H1 (cell line): ENCODE data around the gene MAGI2. TPM values are rescaled to one million over a fixed set of nuclear protein-coding genes. Genes with fewer than 3 reads are reported as not detected.

Experiments
- BCL11A ChIP-seq, 2 experiments: IDR thresholded peaks; one replicate each; pipeline ENCODE4 v1.6.1; 2011; ENCODE audit warnings: low read depth in 2 of 2, low read length in 2 of 2, mild to moderate bottlenecking in 2 of 2
- CHD2 ChIP-seq: IDR thresholded peaks from 2 replicates; pipeline ENCODE4 v1.6.1; 2012; ENCODE audit warnings: low read length, improper control_type of control experiment
- EZH2 ChIP-seq: fragments of 200-600 bp; sonication (generic); IDR thresholded peaks from 2 replicates; pipeline ENCODE4 v1.7.1; 2012; ENCODE audit warnings: low read depth, mild to moderate bottlenecking, moderate library complexity, low read length, inconsistent platforms; ENCODE audit not compliant: severe bottlenecking
- JUND ChIP-seq: IDR thresholded peaks from 2 replicates; pipeline ENCODE4 v1.6.1; 2011; ENCODE audit warnings: mild to moderate bottlenecking, improper control_type of control experiment, low read length
- KDM5A ChIP-seq: fragments of 200-600 bp; IDR thresholded peaks from 2 replicates; pipeline ENCODE4 v1.7.1; 2012; ENCODE audit warnings: mild to moderate bottlenecking, low read length, inconsistent platforms, mixed read lengths
- NANOG ChIP-seq: IDR thresholded peaks from 2 replicates; pipeline ENCODE4 v1.6.1; 2011; ENCODE audit warnings: low read length, low read depth, mild to moderate bottlenecking, inconsistent platforms; ENCODE audit not compliant: insufficient read depth, poor library complexity, severe bottlenecking
- TCF12 ChIP-seq: IDR thresholded peaks from 2 replicates; pipeline ENCODE4 v1.6.1; 2011; ENCODE audit warnings: low read depth, mild to moderate bottlenecking, low read length
- polyA plus RNA-seq, 7 experiments: library from polyadenylated mRNA; depleted of rRNA in 3 of 7; stranded (reverse) in 5 of 7; unstranded in 2 of 7; fragments of >200 nt in 5 of 7; fragments of 200-250 nt in 2 of 7; gene quantifications; 1 replicate in 5 of 7; 2 replicates in 1 of 7; 4 replicates in 1 of 7; pipeline versions ENCODE4 v1.2.1 to v1.2.3, GENCODE V29; 2011 to 2013; ENCODE audit warnings: missing spikeins in 2 of 7, mixed read lengths in 2 of 7
- total RNA-seq: library from RNA; stranded (reverse); fragmentation: NEBNext Ultra II Directional; extraction: Animal tissue kit (Norgen Biotek cat#: 25700); gene quantifications from 2 replicates; pipeline ENCODE4 v1.2.1, GENCODE V29; 2021
- TF ChIP-seq, protein P1 (sequence below): fragments of 300-600 bp; sonication (generic); IDR thresholded peaks from 2 replicates; pipeline ENCODE4 v1.7.1; 2012; ENCODE audit warnings: low read length, moderate library complexity, mild to moderate bottlenecking, inconsistent platforms; ENCODE audit not compliant: insufficient replicate concordance
- TF ChIP-seq, protein P2 (sequence below): IDR thresholded peaks from 2 replicates; pipeline ENCODE4 v1.6.1; 2012; ENCODE audit warnings: inconsistent platforms

The MAGI2 gene
- total and polyA plus RNA-seq, 2 of the 8 experiments (the other 6 are each of a cell fraction or from before 2014, with no cell fraction given) = 6.0 to 27.3 TPM

DNA sequence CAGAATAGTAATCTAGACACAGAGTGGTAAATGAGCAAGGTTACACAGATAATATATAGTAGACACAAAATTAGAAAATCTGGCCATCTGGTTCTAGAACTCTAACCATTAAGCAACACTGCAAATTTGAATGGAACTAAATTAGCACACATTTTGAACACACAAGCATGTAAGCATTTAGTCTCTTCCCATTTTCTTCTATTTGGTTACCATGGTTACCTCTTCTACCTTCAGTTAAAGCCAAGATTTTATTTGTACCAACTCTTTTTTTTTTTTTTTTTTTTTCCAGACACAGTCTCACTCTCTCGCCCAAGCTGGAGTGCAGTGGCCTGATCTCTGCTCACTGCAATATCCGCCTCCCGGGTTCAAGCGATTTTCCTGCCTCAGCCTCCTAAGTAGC, 790.5 kb downstream of the MAGI2 start (continued):
- TF ChIP-seq, protein P1, sequence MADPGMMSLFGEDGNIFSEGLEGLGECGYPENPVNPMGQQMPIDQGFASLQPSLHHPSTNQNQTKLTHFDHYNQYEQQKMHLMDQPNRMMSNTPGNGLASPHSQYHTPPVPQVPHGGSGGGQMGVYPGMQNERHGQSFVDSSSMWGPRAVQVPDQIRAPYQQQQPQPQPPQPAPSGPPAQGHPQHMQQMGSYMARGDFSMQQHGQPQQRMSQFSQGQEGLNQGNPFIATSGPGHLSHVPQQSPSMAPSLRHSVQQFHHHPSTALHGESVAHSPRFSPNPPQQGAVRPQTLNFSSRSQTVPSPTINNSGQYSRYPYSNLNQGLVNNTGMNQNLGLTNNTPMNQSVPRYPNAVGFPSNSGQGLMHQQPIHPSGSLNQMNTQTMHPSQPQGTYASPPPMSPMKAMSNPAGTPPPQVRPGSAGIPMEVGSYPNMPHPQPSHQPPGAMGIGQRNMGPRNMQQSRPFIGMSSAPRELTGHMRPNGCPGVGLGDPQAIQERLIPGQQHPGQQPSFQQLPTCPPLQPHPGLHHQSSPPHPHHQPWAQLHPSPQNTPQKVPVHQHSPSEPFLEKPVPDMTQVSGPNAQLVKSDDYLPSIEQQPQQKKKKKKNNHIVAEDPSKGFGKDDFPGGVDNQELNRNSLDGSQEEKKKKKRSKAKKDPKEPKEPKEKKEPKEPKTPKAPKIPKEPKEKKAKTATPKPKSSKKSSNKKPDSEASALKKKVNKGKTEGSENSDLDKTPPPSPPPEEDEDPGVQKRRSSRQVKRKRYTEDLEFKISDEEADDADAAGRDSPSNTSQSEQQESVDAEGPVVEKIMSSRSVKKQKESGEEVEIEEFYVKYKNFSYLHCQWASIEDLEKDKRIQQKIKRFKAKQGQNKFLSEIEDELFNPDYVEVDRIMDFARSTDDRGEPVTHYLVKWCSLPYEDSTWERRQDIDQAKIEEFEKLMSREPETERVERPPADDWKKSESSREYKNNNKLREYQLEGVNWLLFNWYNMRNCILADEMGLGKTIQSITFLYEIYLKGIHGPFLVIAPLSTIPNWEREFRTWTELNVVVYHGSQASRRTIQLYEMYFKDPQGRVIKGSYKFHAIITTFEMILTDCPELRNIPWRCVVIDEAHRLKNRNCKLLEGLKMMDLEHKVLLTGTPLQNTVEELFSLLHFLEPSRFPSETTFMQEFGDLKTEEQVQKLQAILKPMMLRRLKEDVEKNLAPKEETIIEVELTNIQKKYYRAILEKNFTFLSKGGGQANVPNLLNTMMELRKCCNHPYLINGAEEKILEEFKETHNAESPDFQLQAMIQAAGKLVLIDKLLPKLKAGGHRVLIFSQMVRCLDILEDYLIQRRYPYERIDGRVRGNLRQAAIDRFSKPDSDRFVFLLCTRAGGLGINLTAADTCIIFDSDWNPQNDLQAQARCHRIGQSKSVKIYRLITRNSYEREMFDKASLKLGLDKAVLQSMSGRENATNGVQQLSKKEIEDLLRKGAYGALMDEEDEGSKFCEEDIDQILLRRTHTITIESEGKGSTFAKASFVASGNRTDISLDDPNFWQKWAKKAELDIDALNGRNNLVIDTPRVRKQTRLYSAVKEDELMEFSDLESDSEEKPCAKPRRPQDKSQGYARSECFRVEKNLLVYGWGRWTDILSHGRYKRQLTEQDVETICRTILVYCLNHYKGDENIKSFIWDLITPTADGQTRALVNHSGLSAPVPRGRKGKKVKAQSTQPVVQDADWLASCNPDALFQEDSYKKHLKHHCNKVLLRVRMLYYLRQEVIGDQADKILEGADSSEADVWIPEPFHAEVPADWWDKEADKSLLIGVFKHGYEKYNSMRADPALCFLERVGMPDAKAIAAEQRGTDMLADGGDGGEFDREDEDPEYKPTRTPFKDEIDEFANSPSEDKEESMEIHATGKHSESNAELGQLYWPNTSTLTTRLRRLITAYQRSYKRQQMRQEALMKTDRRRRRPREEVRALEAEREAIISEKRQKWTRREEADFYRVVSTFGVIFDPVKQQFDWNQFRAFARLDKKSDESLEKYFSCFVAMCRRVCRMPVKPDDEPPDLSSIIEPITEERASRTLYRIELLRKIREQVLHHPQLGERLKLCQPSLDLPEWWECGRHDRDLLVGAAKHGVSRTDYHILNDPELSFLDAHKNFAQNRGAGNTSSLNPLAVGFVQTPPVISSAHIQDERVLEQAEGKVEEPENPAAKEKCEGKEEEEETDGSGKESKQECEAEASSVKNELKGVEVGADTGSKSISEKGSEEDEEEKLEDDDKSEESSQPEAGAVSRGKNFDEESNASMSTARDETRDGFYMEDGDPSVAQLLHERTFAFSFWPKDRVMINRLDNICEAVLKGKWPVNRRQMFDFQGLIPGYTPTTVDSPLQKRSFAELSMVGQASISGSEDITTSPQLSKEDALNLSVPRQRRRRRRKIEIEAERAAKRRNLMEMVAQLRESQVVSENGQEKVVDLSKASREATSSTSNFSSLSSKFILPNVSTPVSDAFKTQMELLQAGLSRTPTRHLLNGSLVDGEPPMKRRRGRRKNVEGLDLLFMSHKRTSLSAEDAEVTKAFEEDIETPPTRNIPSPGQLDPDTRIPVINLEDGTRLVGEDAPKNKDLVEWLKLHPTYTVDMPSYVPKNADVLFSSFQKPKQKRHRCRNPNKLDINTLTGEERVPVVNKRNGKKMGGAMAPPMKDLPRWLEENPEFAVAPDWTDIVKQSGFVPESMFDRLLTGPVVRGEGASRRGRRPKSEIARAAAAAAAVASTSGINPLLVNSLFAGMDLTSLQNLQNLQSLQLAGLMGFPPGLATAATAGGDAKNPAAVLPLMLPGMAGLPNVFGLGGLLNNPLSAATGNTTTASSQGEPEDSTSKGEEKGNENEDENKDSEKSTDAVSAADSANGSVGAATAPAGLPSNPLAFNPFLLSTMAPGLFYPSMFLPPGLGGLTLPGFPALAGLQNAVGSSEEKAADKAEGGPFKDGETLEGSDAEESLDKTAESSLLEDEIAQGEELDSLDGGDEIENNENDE = no peak
- TF ChIP-seq BCL11A (IDR thresholded peaks at IDR 0.05; ENCODE audit: low read depth in 2 of 2, low read length in 2 of 2) = no peak
- TF ChIP-seq EZH2 = no peak
- no peak for TF ChIP-seq NANOG
- TF ChIP-seq, protein P2, sequence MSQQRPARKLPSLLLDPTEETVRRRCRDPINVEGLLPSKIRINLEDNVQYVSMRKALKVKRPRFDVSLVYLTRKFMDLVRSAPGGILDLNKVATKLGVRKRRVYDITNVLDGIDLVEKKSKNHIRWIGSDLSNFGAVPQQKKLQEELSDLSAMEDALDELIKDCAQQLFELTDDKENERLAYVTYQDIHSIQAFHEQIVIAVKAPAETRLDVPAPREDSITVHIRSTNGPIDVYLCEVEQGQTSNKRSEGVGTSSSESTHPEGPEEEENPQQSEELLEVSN = no peak
- no peak for TF ChIP-seq JUND
- TF ChIP-seq TCF12 = no peak
- TF ChIP-seq KDM5A = no peak
- no peak for TF ChIP-seq CHD2
